ENCODE measurements around the gene BCR. TPM values are rescaled to one million over a fixed set of nuclear protein-coding genes. Genes with fewer than 3 reads are reported as not detected.

The BCR gene
- total and polyA plus RNA-seq, 12 donors, result 10.9 to 33.4 (median 25.8) TPM

GRCh38 chr22:23283591-23284503, 103.5 kb downstream of the BCR start:
- Histone ChIP-seq H3K27me3 (no peaks in the 10 kb centered on the region), H3K4me1 (peaks cover 6 to 25% (median 21%) of the 10 kb centered on the region in 9 donors), H3K4me3 (no peak overlapping the region), H3K27ac (no peak overlapping the region), H3K9me3 (no peaks in the 10 kb centered on the region), H3K36me3 (peaks cover 0 to 83% (median 5%) of the 10 kb centered on the region in 9 donors)
- WGBS, 2 donors, result 89 to 94% methylated on average over 22 of the region's 22 CpGs
- DNase-seq (no peak), ATAC-seq (peak in 1 of 8 donors; percentile 1)
- no peak for TF ChIP-seq CTCF (IDR thresholded peaks at IDR 0.05)
- intact Hi-C loops (cut with DNase I), result loop anchor here in 7 of 10 donors (2.0 to 10.0 kb wide), 4 partner anchors 42 to 329 kb away; no protein-coding TSS in a partner anchor

GRCh38 chr22:23284504-23285033, 104.3 kb downstream of the BCR start:
- no peak overlapping the region for H3K4me3 ChIP-seq
- no peak overlapping the region for H3K27ac ChIP-seq
- peaks cover 0 to 84% (median 5%) of the 10 kb centered on the region in 9 donors for H3K36me3 ChIP-seq
- H3K4me1 ChIP-seq, result peaks cover under 1 to 18% (median 14%) of the 10 kb centered on the region in 9 donors
- intact Hi-C loops (cut with DNase I), result loop anchor here in 6 of 10 donors (5.0 to 10.0 kb wide), 3 partner anchors 42 to 330 kb away; no protein-coding TSS in a partner anchor
- DNase-seq (no peak), ATAC-seq (no peak)
- H3K9me3 ChIP-seq, result no peaks in the 10 kb centered on the region
- TF ChIP-seq CTCF (IDR thresholded peaks at IDR 0.05), result no peak
- 91% methylated on average over 10 of the region's 10 CpGs for WGBS, 2 donors
- no peaks in the 10 kb centered on the region for H3K27me3 ChIP-seq

GRCh38 chr22:23285236-23285635, 104.9 kb downstream of the BCR start:
- ATAC-seq, result no peak
- DNase-seq, result no peak
- Histone ChIP-seq H3K4me3 (no peak overlapping the region), H3K9me3 (no peaks in the 10 kb centered on the region), H3K4me1 (peaks cover 0 to 22% (median 12%) of the 10 kb centered on the region in 9 donors), H3K27ac (no peak overlapping the region), H3K36me3 (peaks cover 0 to 85% (median 11%) of the 10 kb centered on the region in 9 donors), H3K27me3 (no peaks in the 10 kb centered on the region)
- TF ChIP-seq CTCF (IDR thresholded peaks at IDR 0.05), result no peak
- intact Hi-C loops (cut with DNase I), result loop anchor here in 3 of 10 donors (10.0 kb wide), 1 partner anchor 330 kb away; no protein-coding TSS in a partner anchor
- 98% methylated on average over 8 of the region's 8 CpGs for WGBS, 2 donors

GRCh38 chr22:23285734-23286133, 105.4 kb downstream of the BCR start:
- 95 to 96% methylated on average over 7 of the region's 7 CpGs for WGBS, 2 donors
- no peak for DNase-seq
- H3K4me1 ChIP-seq, result peaks cover 0 to 27% (median 17%) of the 10 kb centered on the region in 9 donors
- peaks cover 0 to 86% (median 11%) of the 10 kb centered on the region in 9 donors for H3K36me3 ChIP-seq
- no peak overlapping the region for H3K27ac ChIP-seq
- H3K27me3 ChIP-seq, result no peaks in the 10 kb centered on the region
- ATAC-seq, result no peak
- H3K4me3 ChIP-seq, result no peak overlapping the region
- no peak for TF ChIP-seq CTCF (IDR thresholded peaks at IDR 0.05)
- intact Hi-C loops (cut with DNase I), result loop anchor here in 3 of 10 donors (10.0 kb wide), 1 partner anchor 331 kb away; no protein-coding TSS in a partner anchor
- no peaks in the 10 kb centered on the region for H3K9me3 ChIP-seq
